BLaER1 (cell line): ENCODE data around the gene NOS1.

ENCODE experiments used
- H3K27ac ChIP-seq: shearing (Covaris generic); formaldehyde crosslinking; 2 replicates; pipeline ENCODE4 v1.8.1; 2022
- H3K27me3 ChIP-seq: shearing (Covaris generic); formaldehyde crosslinking; 2 replicates; pipeline ENCODE4 v1.8.1; 2022
- H3K36me3 ChIP-seq: shearing (Covaris generic); formaldehyde crosslinking; 2 replicates; pipeline ENCODE4 v1.8.1; 2022
- H3K4me1 ChIP-seq: shearing (Covaris generic); formaldehyde crosslinking; 2 replicates; pipeline ENCODE4 v1.8.1; 2022
- H3K4me2 ChIP-seq: shearing (Covaris generic); formaldehyde crosslinking; 2 replicates; pipeline ENCODE4 v1.8.1; 2022
- H3K4me3 ChIP-seq: shearing (Covaris generic); formaldehyde crosslinking; 2 replicates; pipeline ENCODE4 v1.8.1; 2022
- H3K9ac ChIP-seq: shearing (Covaris generic); formaldehyde crosslinking; 2 replicates; pipeline ENCODE4 v1.8.1; 2022
- H3K9me3 ChIP-seq: shearing (Covaris generic); formaldehyde crosslinking; 2 replicates; pipeline ENCODE4 v1.8.1; 2022
- H4K20me1 ChIP-seq: shearing (Covaris generic); formaldehyde crosslinking; 2 replicates; pipeline ENCODE4 v1.8.1; 2022
- Cebpa-rat ChIP-seq: shearing (Covaris generic); IDR thresholded peaks from 2 replicates; pipeline ENCODE4 v1.8.1; 2022

NOS1 gene

DNA sequence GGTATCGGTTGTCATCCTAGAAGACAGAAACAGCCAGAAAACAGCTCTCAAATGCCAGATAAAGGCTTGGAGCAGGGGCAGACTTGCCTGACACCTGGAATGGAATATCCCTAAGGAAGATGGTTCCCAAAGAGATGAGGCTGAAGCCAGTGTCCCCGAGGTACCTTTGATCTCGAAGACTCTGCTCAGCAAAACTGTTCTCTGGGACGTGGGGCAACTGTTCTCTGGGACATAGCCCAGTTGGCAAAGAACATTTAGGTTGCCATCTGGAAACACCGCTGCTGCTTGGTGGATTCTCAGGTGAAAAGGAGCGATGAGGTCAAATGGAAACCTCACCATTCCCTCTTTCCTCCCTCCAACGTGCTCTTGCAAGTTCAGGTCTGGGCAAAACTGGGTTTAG is 143.3 kb downstream of the NOS1 start:
- H3K4me1 ChIP-seq: no peaks in the 10 kb centered on the region
- H3K4me2 ChIP-seq: no peak overlapping the region
- no peak overlapping the region for H3K27ac ChIP-seq
- no peak for TF ChIP-seq Cebpa-rat
- H3K27me3 ChIP-seq: no peaks in the 10 kb centered on the region
- H4K20me1 ChIP-seq: no peaks in the 10 kb centered on the region
- no peaks in the 10 kb centered on the region for H3K9me3 ChIP-seq
- H3K4me3 ChIP-seq: no peak overlapping the region
- H3K36me3 ChIP-seq: no peaks in the 10 kb centered on the region
- H3K9ac ChIP-seq: no peak overlapping the region

DNA sequence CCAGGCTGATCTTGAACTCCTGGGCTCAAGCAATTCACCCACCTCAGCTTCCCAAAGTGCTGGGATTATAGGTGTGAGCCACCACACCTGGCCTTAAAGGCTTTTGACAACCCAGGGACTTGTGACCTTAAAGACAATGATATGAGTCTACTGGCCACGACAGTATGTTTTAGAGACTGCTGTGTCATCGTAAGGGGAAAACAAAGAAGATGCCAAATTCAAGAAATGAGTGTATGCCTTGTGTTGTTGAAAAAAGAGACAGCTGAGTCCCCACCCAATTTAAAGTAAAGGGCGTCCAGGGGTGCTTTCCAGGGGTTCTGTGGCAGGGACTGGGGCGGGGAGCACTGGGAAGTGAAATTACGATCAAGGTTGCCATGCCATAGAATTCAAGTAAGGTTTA is 144.7 kb downstream of the NOS1 start:
- Histone ChIP-seq H3K4me2 (no peak overlapping the region), H3K27ac (no peak overlapping the region), H3K4me3 (no peak overlapping the region), H3K9ac (no peak overlapping the region), H3K9me3 (no peaks in the 10 kb centered on the region), H4K20me1 (no peaks in the 10 kb centered on the region), H3K36me3 (no peaks in the 10 kb centered on the region), H3K27me3 (no peaks in the 10 kb centered on the region), H3K4me1 (no peaks in the 10 kb centered on the region)
- TF ChIP-seq Cebpa-rat: no peak

DNA sequence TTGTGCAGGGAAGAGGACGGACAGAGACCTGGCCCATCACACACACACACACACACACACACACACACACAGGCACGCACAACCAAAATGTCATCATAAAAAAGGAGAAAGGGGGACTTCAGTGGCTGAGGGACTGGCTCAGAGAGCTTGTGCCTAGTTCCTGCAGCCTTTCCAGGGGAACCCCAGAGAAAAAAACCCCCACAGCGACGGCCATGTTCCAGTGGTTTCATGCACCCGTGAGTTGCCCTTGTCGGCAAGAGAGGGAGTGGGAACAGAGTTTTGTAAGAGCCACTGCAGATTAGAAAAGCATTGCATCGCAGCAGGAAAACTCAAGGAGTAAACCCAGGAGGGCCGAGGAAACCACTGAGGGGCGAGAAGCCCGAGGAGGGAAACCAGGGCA is 146.6 kb downstream of the NOS1 start:
- Histone ChIP-seq H3K9me3 (no peaks in the 10 kb centered on the region), H3K9ac (no peak overlapping the region), H3K27ac (no peak overlapping the region), H4K20me1 (no peaks in the 10 kb centered on the region), H3K4me1 (no peaks in the 10 kb centered on the region), H3K36me3 (no peaks in the 10 kb centered on the region), H3K27me3 (no peaks in the 10 kb centered on the region), H3K4me3 (no peak overlapping the region), H3K4me2 (no peak overlapping the region)
- no peak for TF ChIP-seq Cebpa-rat

DNA sequence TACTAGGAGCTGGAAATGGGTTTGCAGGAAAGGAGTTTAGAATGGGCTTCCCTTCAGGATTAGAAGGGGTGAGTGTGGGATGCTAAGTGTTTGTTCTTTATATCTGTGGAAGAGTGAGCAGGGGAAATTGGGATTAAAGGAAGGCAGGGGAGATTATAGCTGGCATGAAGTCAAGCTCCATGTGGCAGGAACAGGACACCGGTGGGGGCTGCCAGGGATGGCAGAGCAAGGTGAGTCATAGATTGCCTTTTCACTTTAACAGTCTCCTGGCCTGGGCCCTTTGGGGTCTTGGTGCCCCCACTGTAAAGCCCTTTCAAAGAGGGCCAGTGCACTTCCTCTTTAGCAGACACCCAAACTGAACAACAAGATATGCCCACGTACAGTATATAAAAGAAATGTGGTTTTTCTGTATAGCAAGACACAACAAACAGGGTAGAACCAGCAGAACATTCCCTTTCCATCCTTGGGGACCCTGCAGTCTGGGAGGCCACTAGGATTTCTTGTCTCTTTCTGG is 148.1 kb downstream of the NOS1 start:
- no peaks in the 10 kb centered on the region for H3K4me1 ChIP-seq
- no peak for TF ChIP-seq Cebpa-rat
- no peak overlapping the region for H3K4me2 ChIP-seq
- no peaks in the 10 kb centered on the region for H3K27me3 ChIP-seq
- no peaks in the 10 kb centered on the region for H3K36me3 ChIP-seq
- no peak overlapping the region for H3K4me3 ChIP-seq
- no peaks in the 10 kb centered on the region for H3K9me3 ChIP-seq
- H3K27ac ChIP-seq: no peak overlapping the region
- no peak overlapping the region for H3K9ac ChIP-seq
- no peaks in the 10 kb centered on the region for H4K20me1 ChIP-seq

DNA sequence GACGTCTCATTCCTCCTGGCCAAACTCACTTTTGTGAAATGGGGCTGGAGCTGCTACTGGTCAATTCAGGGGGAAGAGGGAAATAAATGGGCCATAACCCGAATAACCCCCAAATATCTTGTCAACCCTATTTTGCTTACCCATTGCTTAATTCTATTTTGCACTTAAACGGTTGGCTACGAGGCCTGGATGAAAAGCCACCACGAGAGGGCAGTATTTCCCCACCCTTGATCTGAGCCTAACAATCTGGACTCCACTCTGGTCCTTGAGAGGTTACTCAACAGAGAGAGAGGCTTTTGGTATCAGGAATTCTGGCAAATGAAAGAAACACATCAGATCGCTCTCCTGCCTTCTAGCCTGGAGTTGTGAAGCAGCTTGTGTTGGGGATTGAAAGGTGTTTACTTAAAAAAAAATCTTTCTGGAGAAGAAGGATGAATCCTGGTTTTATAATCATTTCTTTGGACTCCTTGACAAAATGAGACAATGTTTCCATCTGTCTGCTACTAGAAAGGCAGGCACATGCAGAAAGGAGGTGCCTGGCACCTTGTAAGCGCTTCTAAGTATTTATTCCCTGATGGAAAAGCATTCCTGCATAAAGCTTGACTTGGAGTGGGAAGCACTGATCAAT is 148.7 kb downstream of the NOS1 start:
- no peaks in the 10 kb centered on the region for H3K27me3 ChIP-seq

DNA sequence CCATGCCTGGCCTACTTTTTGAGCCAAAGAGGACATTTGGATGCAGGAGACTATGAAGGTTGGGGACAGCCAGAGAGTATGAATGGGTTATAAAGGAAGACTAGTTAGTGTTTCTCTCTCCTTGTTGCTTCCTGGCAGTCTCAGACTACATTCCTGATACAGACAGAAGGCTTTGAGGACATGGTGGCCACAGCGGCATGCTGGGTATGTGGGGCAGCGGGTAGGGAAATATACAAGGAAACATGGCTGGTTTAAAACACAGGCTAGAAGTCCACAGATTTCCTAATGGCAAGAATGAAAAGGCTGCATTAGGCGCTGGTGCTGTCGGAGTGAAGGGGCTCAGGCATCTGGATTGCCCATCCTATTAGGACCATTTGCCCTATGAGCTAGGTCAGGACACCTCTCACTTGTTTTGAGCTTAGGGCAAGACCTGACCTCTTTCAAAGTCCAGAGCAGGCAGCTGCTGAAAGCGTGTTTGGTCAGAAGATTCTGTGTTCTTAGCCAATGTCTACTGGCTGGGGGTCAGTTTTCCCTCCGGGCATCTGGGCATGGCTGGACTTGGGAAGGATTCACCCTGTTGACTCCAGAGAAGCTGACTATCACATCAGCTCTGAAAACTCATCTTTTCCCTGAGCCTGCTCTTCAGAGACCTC is 151.0 kb downstream of the NOS1 start:
- Histone ChIP-seq H3K4me3 (no peak overlapping the region), H3K4me2 (no peak overlapping the region), H3K27me3 (no peaks in the 10 kb centered on the region), H3K4me1 (no peaks in the 10 kb centered on the region), H3K27ac (no peak overlapping the region), H3K36me3 (no peaks in the 10 kb centered on the region), H4K20me1 (no peaks in the 10 kb centered on the region), H3K9ac (no peak overlapping the region), H3K9me3 (no peaks in the 10 kb centered on the region)
- no peak for TF ChIP-seq Cebpa-rat

More for the DNA sequence above, 148.7 kb downstream of the NOS1 start:
- no peak for TF ChIP-seq Cebpa-rat
- Histone ChIP-seq H3K4me2 (no peak overlapping the region), H4K20me1 (no peaks in the 10 kb centered on the region), H3K9ac (no peak overlapping the region), H3K4me3 (no peak overlapping the region), H3K27ac (no peak overlapping the region), H3K4me1 (no peaks in the 10 kb centered on the region), H3K36me3 (no peaks in the 10 kb centered on the region), H3K9me3 (no peaks in the 10 kb centered on the region)

DNA sequence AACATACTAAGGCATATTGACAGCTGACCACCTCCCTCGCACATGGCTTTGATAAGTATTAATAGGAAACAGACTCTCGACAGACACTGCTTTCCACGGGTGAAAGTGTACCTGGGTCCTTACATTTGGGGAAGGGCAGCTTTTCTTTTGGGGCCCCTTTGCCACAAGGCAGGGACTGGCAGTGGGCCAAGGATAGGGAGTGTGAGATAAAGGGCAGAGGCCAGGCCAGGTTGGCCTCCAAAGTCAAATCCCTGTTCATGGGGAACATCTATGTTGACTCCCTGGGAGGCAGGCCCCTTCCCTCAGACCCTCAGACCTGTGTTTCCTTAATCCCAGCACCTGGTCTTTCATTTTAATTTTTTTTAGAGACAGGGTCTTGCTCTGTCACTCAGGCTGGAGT is 151.8 kb downstream of the NOS1 start:
- Histone ChIP-seq H3K27me3 (no peaks in the 10 kb centered on the region), H3K9me3 (no peaks in the 10 kb centered on the region), H4K20me1 (no peaks in the 10 kb centered on the region), H3K4me1 (no peaks in the 10 kb centered on the region), H3K9ac (no peak overlapping the region), H3K36me3 (no peaks in the 10 kb centered on the region), H3K4me3 (no peak overlapping the region), H3K4me2 (no peak overlapping the region), H3K27ac (no peak overlapping the region)
- TF ChIP-seq Cebpa-rat: no peak

DNA sequence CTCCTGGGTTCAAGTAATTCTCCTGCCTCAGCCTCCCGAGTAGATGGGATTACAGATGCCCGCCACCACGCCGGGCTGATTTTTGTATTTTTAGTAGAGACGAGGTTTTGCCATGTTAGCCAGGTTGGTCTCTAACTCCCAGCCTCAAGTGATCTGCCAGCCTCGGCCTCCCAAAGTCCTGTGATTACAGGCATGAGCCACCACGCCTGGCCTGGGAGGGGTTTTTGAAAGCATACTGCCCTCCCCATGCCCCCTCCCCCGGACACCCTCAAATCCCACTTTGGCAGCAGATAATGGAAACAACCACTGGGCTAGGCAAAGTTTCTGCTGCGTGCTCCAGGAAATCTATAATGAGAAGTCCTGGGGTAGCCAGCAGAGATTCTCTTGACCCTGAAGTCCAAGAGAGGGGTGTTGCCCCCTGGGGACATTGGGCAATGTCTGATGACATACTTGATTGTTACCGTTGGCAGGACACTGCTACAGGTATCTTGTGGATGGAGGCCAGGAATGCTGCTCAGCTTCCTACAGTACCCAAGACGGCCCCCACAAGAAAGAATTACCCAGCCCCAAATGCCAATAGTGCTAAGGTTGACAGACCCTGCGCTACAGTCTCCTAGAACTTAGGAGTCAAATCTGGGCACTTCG is 152.5 kb downstream of the NOS1 start:
- Histone ChIP-seq H3K4me3 (no peak overlapping the region), H3K9me3 (no peaks in the 10 kb centered on the region), H3K4me1 (no peaks in the 10 kb centered on the region), H3K36me3 (no peaks in the 10 kb centered on the region), H3K4me2 (no peak overlapping the region), H3K9ac (no peak overlapping the region), H3K27me3 (no peaks in the 10 kb centered on the region), H4K20me1 (no peaks in the 10 kb centered on the region), H3K27ac (no peak overlapping the region)
- TF ChIP-seq Cebpa-rat: no peak

DNA sequence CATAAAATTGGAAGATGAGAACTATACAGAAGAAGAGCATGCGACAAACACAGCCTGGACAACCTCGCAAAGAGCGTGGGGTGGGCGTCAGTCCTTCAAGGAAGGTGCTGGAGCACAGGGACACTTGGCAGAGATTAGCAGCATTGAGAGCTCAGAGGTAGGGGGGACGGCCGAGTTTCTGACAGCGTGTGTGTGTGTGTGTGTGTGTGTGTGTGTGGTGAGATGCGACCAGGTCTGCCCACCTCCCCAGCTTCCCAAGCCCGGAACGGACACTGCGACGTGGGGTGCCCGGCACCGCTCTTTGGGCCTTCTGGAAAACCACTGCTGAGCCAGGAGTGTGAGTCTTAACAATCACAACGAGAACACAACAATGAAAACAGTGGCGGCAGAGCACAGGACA is 153.2 kb downstream of the NOS1 start:
- no peak for TF ChIP-seq Cebpa-rat
- H3K27me3 ChIP-seq: no peaks in the 10 kb centered on the region
- H3K9ac ChIP-seq: no peak overlapping the region

DNA sequence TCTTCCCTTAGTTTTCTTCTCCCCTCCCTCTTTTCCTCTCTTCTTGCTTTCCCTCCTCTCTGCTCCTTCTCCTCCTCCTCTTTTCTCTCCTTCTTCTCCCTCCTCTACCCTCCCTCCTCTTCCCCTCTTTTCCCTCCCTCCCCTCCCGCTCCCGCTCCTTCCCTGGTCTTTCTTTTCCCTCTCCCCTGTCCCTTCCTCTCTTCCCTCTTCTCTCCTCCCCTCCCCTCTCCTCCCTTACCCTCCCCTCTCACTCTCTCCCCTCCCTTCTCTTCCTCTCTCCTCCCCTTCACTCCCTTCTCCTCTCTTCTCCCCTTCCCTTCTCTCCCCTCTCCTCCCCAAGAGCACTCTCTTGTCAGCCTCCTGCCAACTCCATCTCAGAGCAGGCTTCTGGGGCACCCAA is 153.8 kb downstream of the NOS1 start:
- Histone ChIP-seq H3K9me3 (no peaks in the 10 kb centered on the region), H3K9ac (no peak overlapping the region), H4K20me1 (no peaks in the 10 kb centered on the region), H3K36me3 (no peaks in the 10 kb centered on the region), H3K4me3 (no peak overlapping the region), H3K4me2 (no peak overlapping the region), H3K27ac (no peak overlapping the region), H3K4me1 (peaks cover 5% of the 10 kb centered on the region), H3K27me3 (no peaks in the 10 kb centered on the region)
- TF ChIP-seq Cebpa-rat: no peak

More for the DNA sequence above, 153.2 kb downstream of the NOS1 start:
- Histone ChIP-seq H3K4me3 (no peak overlapping the region), H3K4me1 (0 out of 2 replicates have a peak, but pooled peaks cover under 1% of the 10 kb centered on the region), H3K27ac (no peak overlapping the region), H4K20me1 (no peaks in the 10 kb centered on the region), H3K9me3 (no peaks in the 10 kb centered on the region), H3K4me2 (no peak overlapping the region), H3K36me3 (no peaks in the 10 kb centered on the region)
